AG10803 (cell line): ENCODE data around the gene ATXN1.
"Not testable (repeated sequence)": the region's sequence is repeated elsewhere in the genome, so short reads cannot be mapped to it uniquely, and the experiment has no call there.

Experiments used
- DNase-seq: peaks from one replicate; pipeline ENCODE4 v3.0.0; 2010; ENCODE audit warnings: low read depth
- H3K4me3 ChIP-seq: 2 replicates; pipeline ENCODE4 v1.5.1; 2011; ENCODE audit warnings: mild to moderate bottlenecking, low read length, control low read depth
- TF ChIP-seq, protein P1 (sequence below): conservative IDR thresholded peaks from 2 replicates; pipeline ENCODE4 v1.5.1; 2011; ENCODE audit warnings: mild to moderate bottlenecking, low read length, control low read depth, inconsistent platforms

The ATXN1 gene

DNA sequence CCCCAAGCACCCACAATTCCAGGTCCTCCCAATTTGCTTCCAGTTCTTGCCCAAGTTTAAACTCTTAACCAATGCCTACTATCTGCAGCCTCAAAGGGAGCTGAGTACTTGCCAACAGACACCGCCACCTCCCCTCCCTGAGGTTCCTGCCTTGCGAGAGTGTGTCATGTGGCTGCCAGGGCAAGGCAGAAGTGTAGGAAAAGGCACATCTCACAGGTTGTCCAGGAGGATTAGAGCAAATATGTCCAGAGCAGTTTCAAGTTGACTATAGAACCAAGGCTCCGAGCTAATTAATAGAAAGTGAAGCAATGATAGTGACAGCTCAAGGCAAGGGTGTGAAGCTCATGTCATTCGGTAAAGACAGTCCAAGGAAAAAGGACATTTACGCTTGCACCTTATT, 127.8 kb downstream of the ATXN1 start:
- no peak overlapping the region for H3K4me3 ChIP-seq
- DNase-seq = no peak
- TF ChIP-seq, protein P1, sequence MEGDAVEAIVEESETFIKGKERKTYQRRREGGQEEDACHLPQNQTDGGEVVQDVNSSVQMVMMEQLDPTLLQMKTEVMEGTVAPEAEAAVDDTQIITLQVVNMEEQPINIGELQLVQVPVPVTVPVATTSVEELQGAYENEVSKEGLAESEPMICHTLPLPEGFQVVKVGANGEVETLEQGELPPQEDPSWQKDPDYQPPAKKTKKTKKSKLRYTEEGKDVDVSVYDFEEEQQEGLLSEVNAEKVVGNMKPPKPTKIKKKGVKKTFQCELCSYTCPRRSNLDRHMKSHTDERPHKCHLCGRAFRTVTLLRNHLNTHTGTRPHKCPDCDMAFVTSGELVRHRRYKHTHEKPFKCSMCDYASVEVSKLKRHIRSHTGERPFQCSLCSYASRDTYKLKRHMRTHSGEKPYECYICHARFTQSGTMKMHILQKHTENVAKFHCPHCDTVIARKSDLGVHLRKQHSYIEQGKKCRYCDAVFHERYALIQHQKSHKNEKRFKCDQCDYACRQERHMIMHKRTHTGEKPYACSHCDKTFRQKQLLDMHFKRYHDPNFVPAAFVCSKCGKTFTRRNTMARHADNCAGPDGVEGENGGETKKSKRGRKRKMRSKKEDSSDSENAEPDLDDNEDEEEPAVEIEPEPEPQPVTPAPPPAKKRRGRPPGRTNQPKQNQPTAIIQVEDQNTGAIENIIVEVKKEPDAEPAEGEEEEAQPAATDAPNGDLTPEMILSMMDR = no peak

DNA sequence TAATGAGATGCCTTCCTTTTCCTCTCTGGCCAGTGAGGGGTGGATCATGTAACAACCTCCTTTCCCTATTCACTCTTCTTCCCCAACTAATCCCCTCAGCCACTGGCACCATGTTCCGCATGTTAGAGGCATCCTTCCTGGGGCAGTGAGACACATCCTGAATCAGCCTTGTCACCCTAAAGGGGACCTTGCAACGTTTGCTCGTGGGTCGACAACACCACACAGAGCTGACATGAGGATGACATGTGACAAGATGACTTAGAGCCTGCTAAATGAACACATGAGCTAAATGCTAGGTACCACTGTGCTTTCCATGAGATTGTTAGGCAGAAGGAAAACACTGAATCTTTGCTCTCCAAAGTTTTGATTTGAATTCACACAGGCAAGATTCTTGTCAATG, 129.2 kb downstream of the ATXN1 start:
- H3K4me3 ChIP-seq = no peak overlapping the region
- TF ChIP-seq, protein P1 = no peak
- no peak for DNase-seq

DNA sequence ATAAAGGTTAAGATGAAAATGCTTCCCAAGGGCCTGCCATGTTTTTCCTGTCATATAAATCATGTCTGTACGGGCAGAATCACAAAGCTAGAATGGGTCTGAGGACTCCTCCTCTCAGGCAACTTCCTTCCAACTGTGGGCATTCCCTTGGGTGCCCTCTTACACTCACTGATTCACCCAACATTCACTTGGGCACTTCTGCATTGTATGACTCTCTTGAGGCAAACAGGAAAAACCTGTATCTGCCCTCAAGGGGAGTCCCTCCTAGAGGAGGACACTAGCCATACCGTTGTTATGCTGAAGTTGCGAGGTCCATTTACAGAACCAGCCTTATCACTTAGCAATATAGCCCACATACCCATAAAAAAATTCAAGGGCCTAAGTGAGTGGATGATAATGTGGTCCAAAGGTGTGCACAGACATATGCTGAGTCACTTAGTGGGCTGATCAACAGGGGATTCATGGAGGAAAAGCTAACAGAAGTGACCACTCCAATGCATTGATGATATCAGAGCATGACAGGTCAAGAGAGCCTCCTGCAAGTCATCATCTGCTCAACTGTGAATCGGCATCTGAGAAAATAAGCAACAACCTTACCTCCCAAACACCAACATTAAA, 131.1 kb downstream of the ATXN1 start:
- TF ChIP-seq, protein P1 = no peak
- no peak overlapping the region for H3K4me3 ChIP-seq
- DNase-seq = no peak

DNA sequence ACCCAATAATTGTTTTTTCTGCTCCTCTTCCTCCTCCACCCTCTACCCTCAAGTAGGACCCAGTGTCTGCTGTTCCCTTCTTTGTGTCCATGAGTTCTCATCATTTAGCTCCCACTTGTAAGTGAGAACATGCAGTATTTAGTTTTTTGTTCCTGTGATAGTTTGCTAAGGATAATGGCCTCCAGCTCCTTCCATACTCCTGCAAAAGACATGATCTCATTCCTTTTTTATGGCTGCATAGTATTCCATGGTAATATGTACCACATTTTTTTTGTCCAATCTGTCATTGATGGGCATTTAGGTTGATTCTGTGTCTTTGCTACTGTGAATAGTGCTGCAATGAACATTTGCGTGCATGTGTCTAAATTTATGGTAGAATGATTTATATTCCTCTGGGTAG, 132.7 kb downstream of the ATXN1 start:
- H3K4me3 ChIP-seq, DNase-seq: not testable (repeated sequence)

DNA sequence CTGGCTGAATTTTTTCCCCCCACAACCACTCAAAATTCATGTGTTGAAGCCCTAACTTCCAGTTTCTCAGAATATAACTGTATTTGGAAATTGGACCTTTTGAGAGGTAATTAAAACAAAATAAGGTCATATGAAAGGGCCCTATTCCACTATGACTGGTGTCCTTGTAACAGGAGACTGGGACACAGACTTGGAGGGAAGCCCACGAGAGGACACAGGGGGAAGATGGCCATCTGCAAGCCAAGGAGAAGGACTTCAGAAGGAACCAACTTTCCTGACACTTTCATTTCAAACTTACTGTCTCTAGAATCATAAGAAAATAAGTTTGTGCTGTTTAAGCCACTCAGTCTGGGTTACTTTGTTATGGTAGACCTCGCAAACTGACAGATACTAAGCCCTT, 134.6 kb downstream of the ATXN1 start:
- H3K4me3 ChIP-seq = no peak overlapping the region
- TF ChIP-seq, protein P1 = no peak
- DNase-seq = no peak

DNA sequence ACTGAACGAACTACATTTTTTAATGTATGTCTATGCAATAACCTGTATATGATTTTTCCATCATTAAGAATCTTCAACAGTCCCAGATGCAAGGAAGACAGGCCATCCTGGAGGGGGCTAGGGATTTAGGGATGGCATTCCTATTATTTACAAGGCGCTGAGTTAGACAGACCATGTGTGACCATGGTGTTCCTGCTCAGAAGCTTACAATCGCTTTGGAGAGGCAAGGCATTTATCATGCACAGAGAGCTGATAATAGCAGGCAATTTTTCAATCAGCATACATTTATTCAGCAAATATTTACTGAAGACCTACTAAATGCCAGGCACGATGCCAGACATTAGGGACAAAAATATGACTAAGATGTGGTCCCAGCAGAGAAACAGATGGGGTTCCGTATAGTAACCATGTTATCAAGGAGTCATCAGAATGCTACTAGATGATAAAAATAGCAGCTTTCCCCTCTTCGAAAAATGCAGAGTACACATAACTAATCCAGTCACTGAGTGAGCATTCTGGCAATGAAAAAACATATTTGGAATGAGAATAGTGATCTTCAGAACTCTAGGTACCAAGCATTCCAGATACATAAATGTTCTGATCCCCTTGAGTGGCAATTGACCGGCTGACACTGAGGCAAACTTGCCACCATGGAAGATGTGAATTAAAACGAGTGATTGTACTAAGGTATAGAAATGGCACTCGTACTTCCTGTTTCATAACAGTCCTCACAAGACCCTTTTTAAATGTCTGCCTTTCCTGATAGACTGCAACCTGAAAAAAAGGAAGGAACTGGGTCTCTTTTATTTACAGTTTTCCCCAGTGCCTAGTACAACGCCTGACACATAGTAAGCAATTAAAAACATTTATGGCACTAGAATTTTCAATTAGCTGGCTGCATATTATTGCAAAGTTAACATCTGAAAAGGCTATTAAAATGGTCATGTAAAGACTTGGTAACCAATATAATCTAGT, 135.7 kb downstream of the ATXN1 start:
- H3K4me3 ChIP-seq = no peak overlapping the region
- DNase-seq = peak; percentile 40
- TF ChIP-seq, protein P1 = no peak

DNA sequence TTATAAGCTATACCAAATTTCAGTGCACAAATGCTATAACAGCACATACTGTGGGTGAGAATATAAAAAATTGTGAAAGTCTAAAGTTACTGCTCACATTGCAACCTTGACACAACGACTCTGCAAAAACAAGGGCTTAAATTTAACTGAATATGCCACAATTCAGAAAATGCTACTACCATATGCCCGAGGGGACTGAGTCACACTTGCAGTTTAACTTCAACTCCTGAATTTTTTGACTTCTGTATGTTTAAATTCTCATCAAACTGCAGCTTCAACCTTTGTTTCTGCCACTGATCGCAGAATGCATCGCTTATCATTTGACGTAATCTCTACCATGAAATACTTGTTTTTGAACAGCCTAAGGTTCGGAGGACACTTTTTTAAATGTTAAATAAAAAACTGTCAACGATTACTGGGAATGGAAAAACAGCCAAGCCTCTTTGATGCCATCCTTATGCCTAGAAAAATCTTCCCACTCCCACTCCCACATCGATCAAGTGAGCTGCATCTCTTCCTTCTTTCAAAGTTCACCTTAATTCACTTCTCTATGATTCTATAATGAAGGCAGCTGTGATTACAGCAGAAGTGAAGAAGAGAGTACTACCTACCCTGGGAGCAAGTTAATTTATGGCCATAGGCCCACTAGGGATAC, 136.5 kb downstream of the ATXN1 start:
- TF ChIP-seq, protein P1 = no peak
- H3K4me3 ChIP-seq = no peak overlapping the region
- no peak for DNase-seq
